GM03348 (cell line): ENCODE measurements around the gene FMN1.
"Not testable (repeated sequence)": the region's sequence is repeated elsewhere in the genome, so short reads cannot be mapped to it uniquely, and the experiment has no call there.

Experiments
- DNase-seq: peaks from one replicate; pipeline ENCODE4 v3.0.0; 2012; ENCODE audit warnings: low spot score

FMN1 gene

GRCh38 chr15:33089878-33090757 lies 104.4 kb downstream of the FMN1 start:
- DNase-seq, result no peak

- no peak for DNase-seq
Measured at GRCh38 chr15:33089165-33089877, 105.2 kb downstream of the FMN1 start.

DNA sequence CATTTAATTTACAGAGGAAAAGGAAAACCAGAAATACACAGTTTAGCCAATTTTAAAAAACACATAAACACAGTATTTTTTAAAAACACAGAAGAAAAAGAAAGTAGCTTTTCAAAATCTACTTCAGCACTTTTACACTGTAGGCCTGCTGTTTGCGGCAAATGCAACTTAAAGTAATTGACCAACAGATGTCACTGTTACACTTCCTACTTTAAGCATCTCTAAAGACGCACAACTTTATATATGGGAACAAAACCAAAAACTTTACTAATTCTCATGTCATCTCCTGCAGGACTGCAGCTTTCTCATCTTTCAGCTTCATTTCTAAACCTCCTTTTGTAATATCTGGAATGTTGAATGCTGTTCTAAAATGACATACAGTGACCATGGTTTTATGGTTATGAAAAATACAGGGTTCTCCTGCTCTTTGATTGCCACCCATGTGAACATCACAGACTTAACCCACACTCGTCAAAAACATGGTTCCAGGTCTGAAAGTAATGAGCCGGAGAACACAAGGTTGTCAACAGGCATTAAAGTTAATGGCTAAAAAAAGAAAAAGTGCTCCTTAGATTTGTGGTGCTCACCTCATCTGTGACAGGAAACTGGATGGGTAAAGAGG lies 107.9 kb downstream of the FMN1 start:
- peak; percentile 71 for DNase-seq

- DNase-seq, result no peak
Measured at GRCh38 chr15:33084661-33085060, 109.9 kb downstream of the FMN1 start.

DNA sequence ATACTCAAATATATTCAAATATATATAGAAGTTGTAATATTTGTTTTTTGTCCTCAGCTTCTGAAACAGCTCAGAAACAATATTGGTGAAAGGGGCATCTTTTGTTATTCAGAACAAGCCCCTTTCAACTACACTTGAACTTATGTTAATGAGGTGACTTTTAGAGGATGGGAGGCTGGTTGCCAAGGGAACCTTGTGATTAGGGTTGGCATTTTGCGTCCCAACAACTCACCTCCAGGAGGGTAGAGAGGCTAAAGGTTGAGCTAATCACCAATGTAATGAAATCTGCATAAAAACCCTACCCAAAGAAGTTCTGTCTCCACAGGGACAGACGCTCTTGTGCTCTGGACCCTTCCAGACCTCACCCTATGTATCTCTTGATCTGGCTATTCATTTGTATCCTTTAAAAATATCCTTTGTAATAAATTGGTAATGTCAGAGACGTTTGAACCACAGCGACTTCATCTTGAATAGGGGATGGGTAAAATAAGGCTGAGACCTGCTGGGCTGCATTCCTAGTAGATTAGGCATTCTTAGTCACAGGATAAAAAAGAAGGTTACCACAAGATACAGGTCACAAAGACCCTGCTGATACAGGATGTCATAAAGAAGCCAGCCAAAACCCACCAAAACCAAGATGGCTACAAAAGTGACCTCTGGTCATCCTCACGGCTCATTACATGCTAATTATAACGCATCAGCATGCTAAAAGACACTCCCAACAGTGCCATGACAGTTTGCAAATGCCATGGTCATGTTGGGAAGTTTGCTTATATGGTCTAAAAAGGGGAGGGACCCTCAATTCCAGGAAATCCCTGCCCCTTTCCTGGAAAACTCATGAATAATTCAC lies 111.1 kb downstream of the FMN1 start:
- DNase-seq, result no peak

- DNase-seq, result no peak
Measured at GRCh38 chr15:33080006-33080405, 114.5 kb downstream of the FMN1 start.

GRCh38 chr15:33078607-33079006 lies 115.9 kb downstream of the FMN1 start:
- no peak for DNase-seq

- no peak for DNase-seq
Measured at GRCh38 chr15:33076937-33077336, 117.6 kb downstream of the FMN1 start.

DNA sequence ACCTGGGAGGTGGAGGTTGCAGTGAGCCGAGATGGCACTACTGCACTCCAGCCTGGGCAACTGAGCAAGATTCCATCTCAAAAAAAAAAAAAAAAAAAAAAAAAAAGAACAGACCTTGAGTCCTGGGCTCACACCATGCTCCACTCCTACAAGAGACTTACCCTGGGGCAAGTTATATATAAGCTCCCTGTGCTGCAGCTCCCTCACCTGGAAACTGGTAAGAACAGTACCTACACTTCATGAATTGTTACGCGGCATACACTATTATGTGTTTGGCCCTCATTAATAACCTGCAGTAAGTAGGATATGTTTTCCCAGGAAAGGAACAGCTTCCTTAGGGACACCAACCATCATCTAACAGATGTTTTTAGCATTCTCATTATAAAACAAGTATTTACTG lies 119.6 kb downstream of the FMN1 start:
- DNase-seq, result no peak

GRCh38 chr15:33074212-33074611 lies 120.3 kb downstream of the FMN1 start:
- DNase-seq, result no peak

- DNase-seq, result no peak
Measured at GRCh38 chr15:33071451-33071850, 123.1 kb downstream of the FMN1 start.

DNA sequence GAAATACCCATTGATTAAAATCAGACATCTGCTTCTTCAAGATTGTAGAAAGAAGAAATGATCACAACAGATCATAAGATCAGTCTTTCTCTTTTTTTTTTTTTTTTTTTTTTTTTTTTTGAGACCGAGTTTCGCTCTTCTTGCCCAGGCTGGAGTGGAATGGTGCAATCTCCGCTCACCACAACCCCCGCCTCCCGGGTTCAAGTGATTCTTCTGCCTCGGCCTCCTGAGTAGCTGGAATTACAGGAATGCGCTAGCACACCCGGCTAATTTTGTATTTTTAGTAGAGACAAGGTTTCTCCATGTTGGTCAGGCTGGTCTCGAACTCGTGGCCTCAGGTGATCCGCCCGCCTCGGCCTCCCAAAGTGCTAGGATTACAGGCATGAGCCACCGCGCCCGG lies 124.6 kb downstream of the FMN1 start:
- not testable (repeated sequence) for DNase-seq

DNA sequence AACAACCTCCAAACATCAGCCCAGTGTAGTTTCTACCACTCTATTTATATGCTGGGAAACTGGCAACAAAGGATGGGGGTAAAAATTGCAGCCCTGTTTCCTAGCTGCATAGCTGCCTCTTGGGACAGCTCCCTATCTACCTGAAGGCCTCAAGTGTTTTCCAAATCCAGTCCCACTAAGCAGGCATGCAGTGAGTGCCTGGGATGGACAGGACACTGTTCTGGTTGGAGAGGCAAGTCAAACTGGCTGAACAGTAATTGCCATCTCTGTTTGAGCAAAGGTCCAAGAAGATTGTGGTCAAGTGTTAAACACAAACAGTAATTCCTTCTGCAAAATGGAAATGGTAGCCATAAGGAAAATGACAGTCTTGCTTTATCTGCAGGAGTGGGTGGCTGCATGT lies 125.4 kb downstream of the FMN1 start:
- DNase-seq, result no peak

- peak; percentile 45 for DNase-seq
Measured at GRCh38 chr15:33068511-33068990, 126.0 kb downstream of the FMN1 start.

- peak; percentile 77 for DNase-seq
Measured at GRCh38 chr15:33068007-33068481, 126.5 kb downstream of the FMN1 start.

DNA sequence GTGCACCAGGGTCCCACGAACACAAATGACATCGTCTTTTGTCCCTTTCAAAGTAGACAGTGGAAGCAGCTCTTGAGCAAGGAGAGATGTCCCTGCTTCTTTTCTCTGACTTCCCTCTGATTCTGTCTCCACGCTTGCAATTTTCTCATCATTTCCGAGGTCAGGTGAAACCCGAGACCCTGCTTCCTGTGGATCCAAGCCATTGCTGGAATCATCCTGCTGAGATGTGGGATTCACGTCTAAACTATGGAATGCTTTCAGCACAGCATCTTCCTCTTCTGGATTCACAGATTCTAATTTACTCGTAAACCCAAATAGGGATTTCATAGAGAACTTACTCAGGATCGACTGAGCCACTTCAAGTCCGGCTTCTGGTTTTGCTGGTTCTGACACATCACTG lies 127.1 kb downstream of the FMN1 start:
- DNase-seq, result peak; percentile 70

GRCh38 chr15:33066584-33066983 lies 127.9 kb downstream of the FMN1 start:
- no peak for DNase-seq

- peak; percentile 75 for DNase-seq
Measured at GRCh38 chr15:33064878-33065277, 129.6 kb downstream of the FMN1 start.

DNA sequence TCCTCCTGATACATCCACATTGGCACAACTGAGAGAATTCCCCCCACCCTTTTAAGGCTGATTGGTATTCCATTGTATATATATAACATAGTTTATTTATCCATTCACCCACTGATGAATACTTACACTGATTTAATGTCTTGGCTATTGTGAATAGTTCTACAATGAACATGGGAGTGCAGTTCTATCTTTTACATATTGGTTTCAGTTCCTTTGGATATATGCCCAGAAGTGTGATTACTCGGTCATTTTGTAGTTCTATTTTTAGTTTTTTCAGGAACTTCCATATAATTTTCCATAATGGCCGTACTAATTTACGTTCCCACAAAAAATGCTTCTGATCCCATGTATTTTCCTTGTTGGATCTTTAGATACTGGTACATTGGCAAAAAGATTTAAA lies 135.3 kb downstream of the FMN1 start:
- no peak for DNase-seq

- DNase-seq, result no peak
Measured at GRCh38 chr15:33057845-33058244, 136.7 kb downstream of the FMN1 start.

- DNase-seq, result no peak
Measured at GRCh38 chr15:33055962-33056361, 138.6 kb downstream of the FMN1 start.

- no peak for DNase-seq
Measured at GRCh38 chr15:33051528-33051927, 143.0 kb downstream of the FMN1 start.
